Femur (tissue), 1 donor: Measurements from ENCODE around the gene STK17B.

Experiments used
- DNase-seq: peaks from one replicate; pipeline ENCODE4 v3.0.0-alpha.2; 2017

STK17B gene

GRCh38 chr2:196153480-196153879 is 17.9 kb downstream of the STK17B start:
- DNase-seq: no peak

DNA sequence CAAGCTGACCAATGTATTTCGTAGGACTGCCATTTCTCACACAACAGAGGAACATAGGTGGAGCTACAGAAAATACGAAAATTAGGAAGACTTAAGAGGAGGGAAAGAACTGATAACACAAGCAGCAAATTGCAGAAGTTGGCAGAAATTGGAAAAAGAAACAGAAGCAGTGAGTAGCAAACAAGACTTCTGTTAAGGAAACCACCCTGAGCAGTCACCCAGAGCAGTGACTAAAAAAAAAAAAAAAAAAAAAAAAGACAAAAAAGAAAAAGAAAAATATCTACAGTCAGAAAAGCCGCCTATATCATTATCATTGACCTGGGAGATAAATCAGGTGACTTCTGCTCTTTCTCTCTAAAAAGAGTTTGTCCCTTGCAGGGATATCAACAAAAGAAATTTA is 21.4 kb downstream of the STK17B start:
- no peak for DNase-seq

DNA sequence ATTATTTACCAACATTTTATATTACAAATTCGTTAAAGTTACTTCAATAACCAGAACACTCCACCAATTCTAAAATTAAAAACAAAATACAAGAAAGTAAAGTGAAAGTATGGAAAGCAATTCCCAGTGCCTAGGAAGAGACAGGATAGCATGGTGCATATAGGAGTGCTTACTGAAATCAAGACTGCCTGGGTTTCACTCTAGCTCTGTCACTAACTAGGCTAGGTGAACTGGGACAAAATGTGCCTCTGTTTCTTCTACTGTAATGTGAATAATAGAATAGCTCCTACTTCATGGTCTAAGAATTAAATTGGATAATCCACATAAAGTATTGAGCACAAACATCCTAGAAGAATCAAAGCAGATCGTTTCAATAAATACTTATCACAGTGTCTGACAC is 22.6 kb downstream of the STK17B start:
- DNase-seq: no peak

- DNase-seq: no peak
Observed at GRCh38 chr2:196145256-196145655, 26.1 kb downstream of the STK17B start.

- DNase-seq: no peak
Observed at GRCh38 chr2:196144513-196145126, 26.8 kb downstream of the STK17B start.

DNA sequence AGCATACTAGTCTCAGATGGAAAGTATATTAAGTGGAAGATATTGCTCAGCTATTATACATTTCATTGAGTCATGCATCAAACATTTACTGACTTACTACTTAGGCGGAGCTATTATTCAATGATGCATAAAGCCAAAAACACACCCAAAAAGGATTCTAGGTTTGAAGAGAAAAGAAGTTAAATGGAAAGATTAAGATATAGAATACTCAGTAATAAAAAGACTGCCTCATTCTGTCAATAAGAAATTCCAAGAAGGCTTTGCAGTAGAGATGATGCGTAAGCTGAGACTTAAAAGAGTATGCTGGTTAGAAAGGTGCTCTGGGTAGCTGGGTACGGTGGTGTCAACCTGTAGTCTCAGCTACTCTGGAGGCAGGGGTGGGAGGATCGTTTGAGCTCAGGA is 27.6 kb downstream of the STK17B start:
- DNase-seq: no peak

- DNase-seq: no peak
Observed at GRCh38 chr2:196142825-196143224, 28.6 kb downstream of the STK17B start.

DNA sequence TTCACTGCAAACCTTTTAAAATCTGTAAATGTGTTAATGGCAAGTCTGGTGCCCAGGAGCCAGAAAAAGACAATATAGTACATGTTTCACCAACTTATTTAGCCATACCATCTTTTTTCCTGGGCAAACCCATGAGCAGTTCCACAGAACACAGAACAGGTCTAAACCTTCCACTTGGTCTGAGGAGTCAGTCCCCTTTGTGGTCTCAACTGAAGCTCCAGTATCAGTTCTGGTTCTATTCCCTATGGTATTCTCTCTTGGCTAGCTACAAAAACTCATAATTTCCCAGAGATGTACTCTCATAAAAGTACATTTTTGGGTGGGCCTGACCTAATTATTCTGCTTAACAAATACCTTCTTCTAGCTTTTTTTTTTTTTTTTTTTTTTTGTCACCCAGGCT is 31.2 kb downstream of the STK17B start:
- DNase-seq: no peak

GRCh38 chr2:196137271-196137670 is 34.1 kb downstream of the STK17B start:
- no peak for DNase-seq

DNA sequence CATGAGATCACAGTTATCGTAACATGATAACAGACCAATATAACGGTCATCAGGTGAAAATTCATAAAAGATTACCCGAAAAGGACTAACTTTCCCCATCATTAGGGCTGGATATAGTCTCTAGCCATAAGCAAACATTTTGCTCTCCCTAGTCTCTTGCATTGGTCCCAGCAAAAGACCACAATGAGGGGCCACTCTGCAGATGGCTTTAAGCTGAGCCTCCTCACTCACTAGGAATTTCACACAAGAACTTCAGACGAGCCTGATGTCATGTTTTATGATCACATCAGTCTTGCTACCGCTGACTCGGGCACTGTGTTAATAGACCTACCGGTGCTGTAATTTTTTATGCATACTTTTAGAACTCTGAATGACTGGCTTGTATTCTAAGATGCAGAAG is 35.2 kb downstream of the STK17B start:
- DNase-seq: no peak

DNA sequence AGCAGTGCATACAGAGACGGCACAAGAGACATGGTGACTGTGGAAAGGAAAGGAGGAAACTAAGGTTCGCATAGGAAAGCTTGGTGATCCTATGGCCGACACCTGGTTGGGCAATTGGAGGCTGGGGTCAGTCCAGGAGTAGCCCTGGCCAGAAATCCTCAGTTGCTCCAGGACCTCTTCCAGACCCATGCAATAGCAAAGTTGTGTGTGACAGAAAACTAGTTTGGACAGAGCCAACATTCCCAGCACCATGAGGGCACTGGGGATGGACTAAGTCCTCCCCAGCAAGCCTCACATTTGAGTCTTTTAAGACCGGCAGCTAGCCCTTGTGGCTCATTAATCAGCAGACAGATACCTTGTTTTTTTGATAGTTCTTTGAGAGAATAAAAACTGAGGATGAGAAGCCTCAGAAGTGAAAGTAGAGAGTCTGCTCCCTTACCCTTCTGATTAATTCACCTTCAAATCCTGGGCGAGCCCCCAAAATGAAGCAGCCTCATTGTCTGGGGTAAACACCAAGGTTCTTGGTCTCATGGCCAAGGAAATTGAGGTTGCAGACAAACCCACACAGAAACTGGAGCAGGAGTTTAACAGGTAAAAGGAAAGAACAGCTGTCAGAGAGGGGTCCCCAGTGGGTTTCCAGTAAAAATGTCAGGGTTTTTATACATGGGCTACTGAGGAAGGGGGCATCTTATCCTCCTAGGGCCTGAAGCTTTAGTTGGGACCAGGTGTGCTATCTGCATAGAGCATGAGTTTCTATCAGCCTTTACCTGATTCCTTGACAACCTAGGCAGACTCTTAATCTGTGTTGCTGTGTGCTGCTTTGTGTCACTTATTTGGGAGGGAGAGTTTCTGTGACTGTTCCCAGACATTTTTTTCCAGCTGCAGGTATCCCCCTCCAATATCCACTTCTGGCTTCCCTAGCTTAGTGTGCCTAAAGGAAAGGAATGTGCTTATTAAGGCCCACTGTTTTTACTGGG is 39.1 kb downstream of the STK17B start:
- DNase-seq: no peak

DNA sequence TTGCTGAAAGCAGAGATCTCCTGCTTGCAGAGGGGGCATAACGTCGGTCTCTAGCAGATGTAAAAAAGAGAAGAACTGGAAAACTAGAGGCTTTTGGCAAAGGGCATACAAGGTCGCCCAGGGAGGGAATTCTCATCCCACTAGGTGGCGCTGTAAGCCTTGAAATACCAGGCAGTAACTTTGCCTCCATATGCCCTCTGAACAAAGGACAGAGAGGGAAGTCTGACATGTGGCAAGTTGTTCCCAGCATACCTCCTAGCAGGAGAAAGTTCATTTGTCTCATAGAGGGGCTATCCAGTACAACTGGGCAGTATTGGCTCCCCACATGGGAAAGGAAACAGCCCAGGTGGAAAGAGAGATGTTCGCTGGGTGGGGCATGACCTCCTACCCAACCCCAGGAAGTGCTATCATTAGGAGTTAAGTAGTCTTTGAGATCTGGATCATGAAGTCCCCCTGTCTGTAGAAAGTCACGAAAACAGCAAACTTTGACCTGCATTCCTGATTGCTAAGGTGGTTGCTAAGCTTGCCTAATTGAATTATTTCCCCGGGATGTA is 39.9 kb downstream of the STK17B start:
- no peak for DNase-seq

DNA sequence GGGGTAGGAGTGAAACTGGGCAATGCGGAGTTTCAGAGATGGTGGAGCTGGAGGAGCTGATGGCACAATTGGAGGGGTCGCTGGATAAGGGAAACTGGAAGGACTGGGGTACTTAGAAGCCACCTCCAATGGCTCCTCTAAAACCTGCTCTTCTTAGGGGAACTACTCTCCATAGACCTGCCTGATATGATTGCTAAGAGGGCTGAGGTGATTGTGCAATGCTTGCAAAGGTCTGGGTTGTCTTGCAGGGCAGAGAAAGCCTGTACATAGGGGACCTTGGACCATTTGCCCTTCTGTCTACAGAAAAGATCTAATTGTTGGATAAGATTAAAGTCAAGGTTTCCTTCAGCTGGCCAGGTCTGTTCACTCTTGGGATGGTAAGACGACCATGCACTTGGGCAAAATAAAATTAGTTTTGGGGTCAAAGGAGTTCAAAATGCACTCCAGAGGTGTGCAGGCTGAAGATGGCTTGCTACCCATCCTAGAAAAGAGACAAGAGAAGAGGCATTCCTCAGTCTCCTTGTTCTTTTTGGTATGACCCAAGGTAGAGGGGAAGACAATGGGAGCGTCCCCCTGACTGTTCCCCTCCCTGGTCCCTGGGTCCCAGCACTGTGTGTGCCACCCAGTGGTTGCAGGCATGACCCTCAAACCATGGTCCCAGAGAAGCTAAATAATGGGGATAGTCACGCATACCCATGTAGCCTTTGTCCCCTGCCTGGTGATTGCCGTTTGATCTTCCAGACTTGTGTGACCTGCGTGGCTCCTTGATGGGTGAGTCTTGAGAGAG is 41.1 kb downstream of the STK17B start:
- no peak for DNase-seq

DNA sequence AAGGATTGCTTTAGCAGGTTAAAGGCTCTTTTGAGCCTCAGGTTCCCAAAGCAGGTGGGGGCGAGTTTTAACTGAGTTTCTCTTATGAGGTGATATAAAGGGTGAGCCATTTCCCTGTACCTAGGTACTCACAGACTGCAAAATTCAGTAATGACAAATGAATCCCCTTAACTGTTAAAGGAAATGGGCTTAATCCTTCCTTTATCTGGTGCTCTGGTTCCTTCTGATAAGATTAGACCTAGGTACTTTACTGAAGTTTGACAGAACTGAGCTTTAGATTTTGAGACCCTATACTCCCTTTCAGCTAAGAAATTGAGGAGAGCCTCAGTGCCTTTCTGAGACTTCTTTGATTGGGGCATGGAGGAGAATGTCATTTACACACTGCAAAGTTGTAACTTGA is 42.6 kb downstream of the STK17B start:
- no peak for DNase-seq

DNA sequence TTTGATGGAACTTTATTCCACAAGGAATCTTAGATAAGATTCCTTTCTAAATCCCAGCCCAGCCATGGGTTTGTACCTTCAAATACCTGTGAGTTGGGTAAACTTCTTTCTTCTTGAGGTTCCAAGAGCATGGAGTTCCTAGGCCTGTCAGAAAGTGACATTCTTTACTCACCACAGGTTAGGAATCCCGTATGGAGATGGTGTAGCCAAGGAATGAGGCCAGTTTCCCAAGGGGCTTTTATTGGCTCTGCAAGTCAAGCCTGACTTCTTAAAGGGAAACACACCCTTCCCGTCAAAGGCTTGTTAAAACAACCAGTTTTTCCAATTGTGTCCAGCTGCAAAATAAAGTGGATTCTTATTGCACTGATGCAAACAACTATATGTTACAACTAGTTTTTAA is 45.8 kb downstream of the STK17B start:
- no peak for DNase-seq

- DNase-seq: no peak
Observed at GRCh38 chr2:196123679-196124373, 47.6 kb downstream of the STK17B start.

DNA sequence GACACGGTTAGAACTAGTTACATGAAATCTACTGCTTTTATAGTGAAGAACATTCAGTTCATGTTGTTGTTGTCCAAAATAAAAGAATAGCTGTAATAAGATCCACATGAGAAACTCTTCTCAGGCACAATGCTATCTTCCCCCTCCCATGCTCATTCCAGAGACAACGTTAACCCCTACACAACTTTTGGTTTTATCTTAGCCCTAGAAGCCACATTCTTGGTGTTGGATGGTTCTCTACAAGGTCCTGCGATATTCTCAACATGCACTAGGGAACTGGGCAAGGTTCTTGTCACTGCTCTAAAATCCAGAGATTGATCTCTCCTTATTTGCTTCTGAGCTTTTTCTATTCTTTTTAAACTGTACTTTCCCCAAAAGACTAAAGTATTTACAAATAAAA is 51.5 kb downstream of the STK17B start:
- no peak for DNase-seq

DNA sequence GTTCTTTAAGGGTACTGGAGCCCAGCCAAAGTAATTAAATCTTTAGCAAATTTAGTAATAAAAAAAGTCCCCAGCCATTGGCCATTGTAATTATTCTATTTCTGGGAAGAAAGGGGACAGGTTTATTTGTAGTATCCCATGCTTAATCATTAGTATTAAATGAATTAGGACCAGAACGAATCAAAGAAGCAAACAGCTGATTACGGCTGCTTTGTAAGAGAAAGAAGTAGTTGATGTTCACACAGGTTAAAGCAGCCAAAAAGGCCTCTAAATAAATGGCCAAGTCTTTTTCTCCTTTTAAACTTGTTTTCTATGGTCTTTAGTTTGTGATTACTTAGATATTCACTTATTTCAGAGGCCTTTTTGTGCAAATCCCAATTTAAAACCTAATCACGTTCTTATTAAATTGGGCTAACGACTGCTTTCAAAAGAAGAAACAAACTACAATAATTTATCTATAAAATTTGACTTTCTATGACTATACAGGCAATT is 54.1 kb downstream of the STK17B start:
- no peak for DNase-seq

DNA sequence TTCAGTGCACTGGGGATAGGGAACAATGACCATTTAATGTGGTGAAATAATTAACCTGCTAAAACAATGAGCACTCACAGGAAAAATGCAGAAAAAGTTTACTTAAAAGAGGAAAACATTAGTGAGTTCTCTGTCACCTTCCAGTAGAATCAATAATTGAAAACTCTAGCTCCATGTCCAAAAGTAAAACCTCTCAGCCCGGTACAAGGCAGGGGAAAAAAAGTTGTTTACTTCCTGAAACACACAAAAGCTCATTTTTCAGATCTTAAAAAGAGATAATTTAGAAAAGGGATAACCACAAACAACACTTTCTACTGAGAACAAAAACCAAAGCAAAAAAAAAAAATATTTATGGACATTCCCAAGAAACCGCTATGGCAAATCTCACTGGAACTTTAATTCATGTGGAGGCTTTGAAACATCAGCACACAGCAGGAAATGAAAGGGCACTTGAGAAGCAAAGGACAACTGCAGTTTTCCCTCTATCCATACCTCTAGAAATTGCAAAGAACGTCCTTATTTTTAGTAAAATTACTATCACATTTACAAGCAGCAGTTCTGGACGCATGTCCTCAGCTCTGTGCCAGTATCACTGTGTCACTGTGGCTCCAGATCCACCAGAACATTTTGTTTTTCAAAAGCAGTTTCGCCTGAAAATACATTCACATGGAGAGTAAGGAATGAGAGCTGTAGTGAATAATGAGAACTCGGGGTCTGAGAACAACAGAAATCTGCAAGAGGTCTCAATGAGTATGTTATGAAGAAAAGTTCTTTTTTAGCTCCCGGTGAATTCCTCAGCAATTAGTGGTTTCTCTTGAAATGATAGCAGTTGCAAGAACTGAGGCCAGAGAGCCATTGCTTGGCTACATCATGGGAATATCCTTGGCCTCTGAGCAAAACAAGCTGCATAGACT is 58.1 kb downstream of the STK17B start:
- DNase-seq: no peak

- DNase-seq: no peak
Observed at GRCh38 chr2:196112418-196113034, 58.9 kb downstream of the STK17B start.

- no peak for DNase-seq
Observed at GRCh38 chr2:196108604-196109003, 62.8 kb downstream of the STK17B start.
